A549 (cell line): ENCODE measurements around the gene RHOBTB1. TPM values are rescaled to one million over a fixed set of nuclear protein-coding genes. Genes with fewer than 3 reads are reported as not detected.

Source experiments
- ATAC-seq, 2 experiments: fragments of 200-7000 bp in 1 of 2; fragments of >200 bp in 1 of 2; cut with Nextera tagmentation in 1 of 2; cut with Tn5 transposase in 1 of 2; 3 replicates each; pipeline versions ENCODE4 v1.8.0 to v1.9.1; 2018 to 2020; ENCODE audit warnings: mild to moderate bottlenecking in 1 of 2, moderate library complexity in 1 of 2
- CTCF ChIA-PET: fragments of 300-600 bp; sonication (Branson Sonifier 250); formaldehyde crosslinking; extraction: SDS; loops from one replicate; lab custom pipeline; 2021; ENCODE audit warnings: antibody characterized with exemption, inconsistent platforms; lab: Yijun Ruan, JAX
- POLR2A ChIA-PET: fragments of 350-600 bp; formaldehyde crosslinking; extraction: SDS; loops from one replicate; lab custom pipeline; 2021; ENCODE audit warnings: antibody characterized with exemption, inconsistent platforms; lab: Yijun Ruan, JAX
- DNase-seq, 2 experiments: peaks; one replicate each; pipeline versions ENCODE4 v3.0.0 to v3.0.0-alpha.2; 2011 to 2016; ENCODE audit warnings: low read depth in 1 of 2, low spot score in 1 of 2
- FAIRE-seq: peaks from 2 replicates; lab custom pipeline; 2011; peaks lifted over from hg19 to GRCh38; lab: Jason Lieb, UNC
- H3K27ac ChIP-seq, 2 experiments: fragments of >200 bp; sonication (Bioruptor Twin); formaldehyde crosslinking; 3 replicates each; pipeline ENCODE4 v1.5.1; 2016 to 2017
- H3K4me1 ChIP-seq: fragments of >200 bp; sonication (Bioruptor Twin); formaldehyde crosslinking; 3 replicates; pipeline ENCODE4 v1.6.1; 2016
- H3K4me2 ChIP-seq: fragments of >200 bp; sonication (Bioruptor Twin); formaldehyde crosslinking; 3 replicates; pipeline ENCODE4 v1.6.1; 2016
- H3K4me3 ChIP-seq: fragments of >200 bp; sonication (Bioruptor Twin); formaldehyde crosslinking; 3 replicates; pipeline ENCODE4 v1.5.1; 2016
- H3K9me3 ChIP-seq: fragments of >200 bp; sonication (Bioruptor Twin); formaldehyde crosslinking; 3 replicates; pipeline ENCODE4 v1.6.1; 2016
- BHLHE40 ChIP-seq: IDR thresholded peaks from 2 replicates; pipeline ENCODE4 v1.6.1; 2012; ENCODE audit warnings: low read depth, low read length, inconsistent platforms
- CBX8 ChIP-seq: fragments of 200-600 bp; sonication (generic); IDR thresholded peaks from 2 replicates; pipeline ENCODE4 v1.6.1; 2016
- CHD2 ChIP-seq: fragments of 150-350 bp; IDR thresholded peaks from 2 replicates; pipeline ENCODE4 v1.6.1; 2014; ENCODE audit warnings: low read length; ENCODE audit not compliant: partially characterized antibody
- CHD4 ChIP-seq: fragments of 200-600 bp; sonication (generic); IDR thresholded peaks from 2 replicates; pipeline ENCODE4 v1.6.1; 2016; ENCODE audit warnings: antibody characterized with exemption, mild to moderate bottlenecking, borderline replicate concordance
- EP300 ChIP-seq, 2 experiments: fragments of >200 bp; sonication (Bioruptor Twin); formaldehyde crosslinking; IDR thresholded peaks; 2 replicates in 1 of 2; 3 replicates in 1 of 2; pipeline ENCODE4 v1.6.1; 2016 to 2017
- FOSB ChIP-seq: fragments of 250-450 bp; sonication (Bioruptor Pico); IDR thresholded peaks from 2 replicates; pipeline ENCODE4 v1.5.0; 2020; ENCODE audit warnings: mild to moderate bottlenecking, moderate library complexity
- FOXS1 ChIP-seq: fragments of 250-450 bp; sonication (Bioruptor Pico); IDR thresholded peaks from 2 replicates; pipeline ENCODE4 v1.5.0; 2020; ENCODE audit warnings: mild to moderate bottlenecking, moderate library complexity
- HEYL ChIP-seq: fragments of 250-450 bp; sonication (Bioruptor Pico); IDR thresholded peaks from 2 replicates; pipeline ENCODE4 v1.8.0; 2021; ENCODE audit warnings: mild to moderate bottlenecking, moderate library complexity
- HOXB5 ChIP-seq: fragments of 250-450 bp; sonication (Bioruptor Pico); IDR thresholded peaks from 2 replicates; pipeline ENCODE4 v1.5.0; 2020; ENCODE audit warnings: mild to moderate bottlenecking, moderate library complexity
- JUN ChIP-seq, 2 experiments: fragments of >200 bp; sonication (Bioruptor Twin); formaldehyde crosslinking; IDR thresholded peaks; 2 replicates in 1 of 2; 3 replicates in 1 of 2; pipeline ENCODE4 v1.6.1; 2016 to 2017
- JUNB ChIP-seq: fragments of >200 bp; sonication (Bioruptor Twin); formaldehyde crosslinking; IDR thresholded peaks from 2 replicates; pipeline ENCODE4 v1.6.1; 2016
- KDM5A ChIP-seq: fragments of 200-600 bp; sonication (generic); IDR thresholded peaks from 2 replicates; pipeline ENCODE4 v1.6.1; 2016; ENCODE audit warnings: antibody characterized with exemption, mild to moderate bottlenecking
- MAZ ChIP-seq: fragments of 150-350 bp; IDR thresholded peaks from 2 replicates; pipeline ENCODE4 v1.6.1; 2014; ENCODE audit warnings: antibody characterized with exemption, low read depth, low read length, borderline replicate concordance
- MYC ChIP-seq: IDR thresholded peaks from 2 replicates; pipeline ENCODE4 v1.6.1; 2012; ENCODE audit warnings: mild to moderate bottlenecking, inconsistent platforms, low read length, improper control_type of control experiment, borderline replicate concordance
- NR3C1 ChIP-seq: fragments of >200 bp; sonication (Bioruptor Twin); formaldehyde crosslinking; IDR thresholded peaks from 3 replicates; pipeline ENCODE4 v1.6.1; 2017
- PHF8 ChIP-seq: fragments of 200-600 bp; sonication (generic); IDR thresholded peaks from 2 replicates; pipeline ENCODE4 v1.6.1; 2016; ENCODE audit warnings: low read depth, mild to moderate bottlenecking, antibody characterized with exemption, moderate library complexity, borderline replicate concordance
- POLR2A ChIP-seq: IDR thresholded peaks from 2 replicates; pipeline ENCODE4 v1.6.1; 2012; ENCODE audit warnings: mild to moderate bottlenecking, low read length
- RAD21 ChIP-seq, 2 experiments: fragments of >200 bp in 1 of 2; sonication (Bioruptor Twin) in 1 of 2; formaldehyde crosslinking in 1 of 2; IDR thresholded peaks in 1 of 2; conservative IDR thresholded peaks in 1 of 2; 2 replicates in 1 of 2; 3 replicates in 1 of 2; pipeline ENCODE4 v1.6.1; 2012 to 2018; ENCODE audit warnings: inconsistent platforms in 1 of 2
- RCOR1 ChIP-seq: fragments of 150-350 bp; IDR thresholded peaks from 2 replicates; pipeline ENCODE4 v1.6.1; 2014; ENCODE audit warnings: antibody characterized with exemption, low read length, low read depth
- RFX5 ChIP-seq: fragments of 450-650 bp; IDR thresholded peaks from 2 replicates; pipeline ENCODE4 v1.7.1; 2014; ENCODE audit warnings: antibody characterized with exemption, mild to moderate bottlenecking, moderate library complexity
- TFCP2L1 ChIP-seq: fragments of 250-450 bp; sonication (Bioruptor Pico); IDR thresholded peaks from 2 replicates; pipeline ENCODE4 v1.5.0; 2021; ENCODE audit warnings: mild to moderate bottlenecking
- ZC3H11A ChIP-seq: fragments of 450-650 bp; IDR thresholded peaks from 2 replicates; pipeline ENCODE4 v1.6.1; 2014; ENCODE audit warnings: antibody characterized with exemption, mild to moderate bottlenecking
- ZFP36 ChIP-seq: fragments of 450-650 bp; IDR thresholded peaks from 2 replicates; pipeline ENCODE4 v1.6.1; 2014; ENCODE audit warnings: borderline replicate concordance; ENCODE audit not compliant: partially characterized antibody
- whole genome bisulfite sequencing: methylation state at CpG from one replicate; pipeline ENCODE4 v1.1.6; 2017; ENCODE audit errors: missing lambda C conversion rate; 5-methylcytosine and 5-hydroxymethylcytosine counted together
- polyA plus RNA-seq, 4 experiments: library from polyadenylated mRNA; depleted of rRNA in 3 of 4; stranded (reverse); fragments of >200 nt; fragmentation: RNase III in 1 of 4; extraction: RNeasy Plus Mini Kit Qiagen cat#74134 plus additional on column Dnase treatment in 1 of 4; gene quantifications; 2 replicates in 3 of 4; 3 replicates in 1 of 4; pipeline ENCODE4 v1.2.3, GENCODE V29; 2011 to 2017
- TF ChIP-seq, protein P1 (sequence below): fragments of >200 bp; sonication (Bioruptor Twin); formaldehyde crosslinking; IDR thresholded peaks from 3 replicates; pipeline ENCODE4 v1.6.1; 2016
- TF ChIP-seq, protein P2 (sequence below): fragments of >200 bp; sonication (Bioruptor Twin); formaldehyde crosslinking; IDR thresholded peaks from 3 replicates; pipeline ENCODE4 v1.5.1; 2016
- TF ChIP-seq, protein P3 (sequence below): fragments of 250-450 bp; sonication (Bioruptor Pico); IDR thresholded peaks from 2 replicates; pipeline ENCODE4 v1.5.0; 2021; ENCODE audit warnings: mild to moderate bottlenecking, moderate library complexity, borderline replicate concordance

The RHOBTB1 gene
- polyA plus RNA-seq, 2 of the 4 experiments (the other 2 are of a cell fraction): 6.6 to 24.7 TPM

- no peak for TF ChIP-seq RAD21 (conservative IDR thresholded peaks at IDR 0.05 in 1 of 2, IDR thresholded peaks at IDR 0.05 in 1 of 2)
- TF ChIP-seq MYC: no peak
- TF ChIP-seq HOXB5 (CRISPR knock-in tag): no peak
- TF ChIP-seq EP300 (IDR thresholded peaks at IDR 0.05): no peak
- no peak for TF ChIP-seq RCOR1
- no peak for TF ChIP-seq ZC3H11A
- TF ChIP-seq JUNB: no peak
- TF ChIP-seq, protein P1, sequence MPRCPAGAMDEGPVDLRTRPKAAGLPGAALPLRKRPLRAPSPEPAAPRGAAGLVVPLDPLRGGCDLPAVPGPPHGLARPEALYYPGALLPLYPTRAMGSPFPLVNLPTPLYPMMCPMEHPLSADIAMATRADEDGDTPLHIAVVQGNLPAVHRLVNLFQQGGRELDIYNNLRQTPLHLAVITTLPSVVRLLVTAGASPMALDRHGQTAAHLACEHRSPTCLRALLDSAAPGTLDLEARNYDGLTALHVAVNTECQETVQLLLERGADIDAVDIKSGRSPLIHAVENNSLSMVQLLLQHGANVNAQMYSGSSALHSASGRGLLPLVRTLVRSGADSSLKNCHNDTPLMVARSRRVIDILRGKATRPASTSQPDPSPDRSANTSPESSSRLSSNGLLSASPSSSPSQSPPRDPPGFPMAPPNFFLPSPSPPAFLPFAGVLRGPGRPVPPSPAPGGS: no peak
- no peak for TF ChIP-seq KDM5A
- no peak for TF ChIP-seq HEYL (CRISPR knock-in tag)
- TF ChIP-seq TFCP2L1 (CRISPR knock-in tag): no peak
- no peak for TF ChIP-seq ZFP36
- no peak for TF ChIP-seq CHD2
- no peak for TF ChIP-seq BHLHE40
- no peak for TF ChIP-seq FOSB (CRISPR knock-in tag)
- no peak for TF ChIP-seq MAZ
- TF ChIP-seq JUN (IDR thresholded peaks at IDR 0.05): no peak
- POLR2A ChIA-PET: interaction anchor here (1.3 kb wide), 1 partner anchor 9 kb away, joined by 3 read pairs; no protein-coding TSS in a partner anchor
- WGBS: 86% methylated on average over 3 of the region's 3 CpGs
Observed at GRCh38 chr10:60952067-60952845, 8.3 kb upstream of the RHOBTB1 start.

DNA sequence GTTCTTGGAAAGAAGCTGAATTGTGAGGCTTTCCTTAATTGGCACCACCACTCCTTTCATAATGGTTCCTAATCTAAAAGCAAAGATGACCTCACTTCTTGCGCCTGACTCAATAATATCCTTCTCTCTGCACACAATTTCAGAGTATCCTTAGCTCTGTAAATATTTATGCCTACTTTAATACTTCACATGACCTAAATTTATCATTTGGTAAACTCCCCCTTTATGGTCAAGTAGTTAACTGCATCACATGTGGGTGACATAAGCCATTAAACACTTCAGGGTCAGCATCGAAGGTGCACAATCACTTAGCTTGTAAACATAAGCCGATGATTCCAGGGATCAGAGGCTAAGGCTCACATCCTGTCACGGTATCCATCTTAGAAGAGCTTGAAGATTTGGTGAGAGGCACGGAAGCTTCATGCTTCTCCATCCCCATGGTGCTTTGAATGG, 7.3 kb upstream of the RHOBTB1 start:
- Histone ChIP-seq H3K4me1 (peaks cover 12% of the 10 kb centered on the region), H3K9me3 (no peaks in the 10 kb centered on the region), H3K4me3 (no peak overlapping the region), H3K4me2 (no peak overlapping the region), H3K27ac (no peak overlapping the region; a peak in 1 of 6 replicates)
- no peak for DNase-seq
- ATAC-seq: no peak
- CTCF ChIA-PET: interaction anchor here (0.9 to 2.0 kb wide), 4 partner anchors 9 to 135 kb away, joined by 4 to 8 read pairs (median 6); no protein-coding TSS in a partner anchor
- POLR2A ChIA-PET: no interaction called here
- TF ChIP-seq PHF8: no peak
- TF ChIP-seq TFCP2L1 (CRISPR knock-in tag): no peak
- TF ChIP-seq, protein P2, sequence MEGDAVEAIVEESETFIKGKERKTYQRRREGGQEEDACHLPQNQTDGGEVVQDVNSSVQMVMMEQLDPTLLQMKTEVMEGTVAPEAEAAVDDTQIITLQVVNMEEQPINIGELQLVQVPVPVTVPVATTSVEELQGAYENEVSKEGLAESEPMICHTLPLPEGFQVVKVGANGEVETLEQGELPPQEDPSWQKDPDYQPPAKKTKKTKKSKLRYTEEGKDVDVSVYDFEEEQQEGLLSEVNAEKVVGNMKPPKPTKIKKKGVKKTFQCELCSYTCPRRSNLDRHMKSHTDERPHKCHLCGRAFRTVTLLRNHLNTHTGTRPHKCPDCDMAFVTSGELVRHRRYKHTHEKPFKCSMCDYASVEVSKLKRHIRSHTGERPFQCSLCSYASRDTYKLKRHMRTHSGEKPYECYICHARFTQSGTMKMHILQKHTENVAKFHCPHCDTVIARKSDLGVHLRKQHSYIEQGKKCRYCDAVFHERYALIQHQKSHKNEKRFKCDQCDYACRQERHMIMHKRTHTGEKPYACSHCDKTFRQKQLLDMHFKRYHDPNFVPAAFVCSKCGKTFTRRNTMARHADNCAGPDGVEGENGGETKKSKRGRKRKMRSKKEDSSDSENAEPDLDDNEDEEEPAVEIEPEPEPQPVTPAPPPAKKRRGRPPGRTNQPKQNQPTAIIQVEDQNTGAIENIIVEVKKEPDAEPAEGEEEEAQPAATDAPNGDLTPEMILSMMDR: no peak
- TF ChIP-seq, protein P3, sequence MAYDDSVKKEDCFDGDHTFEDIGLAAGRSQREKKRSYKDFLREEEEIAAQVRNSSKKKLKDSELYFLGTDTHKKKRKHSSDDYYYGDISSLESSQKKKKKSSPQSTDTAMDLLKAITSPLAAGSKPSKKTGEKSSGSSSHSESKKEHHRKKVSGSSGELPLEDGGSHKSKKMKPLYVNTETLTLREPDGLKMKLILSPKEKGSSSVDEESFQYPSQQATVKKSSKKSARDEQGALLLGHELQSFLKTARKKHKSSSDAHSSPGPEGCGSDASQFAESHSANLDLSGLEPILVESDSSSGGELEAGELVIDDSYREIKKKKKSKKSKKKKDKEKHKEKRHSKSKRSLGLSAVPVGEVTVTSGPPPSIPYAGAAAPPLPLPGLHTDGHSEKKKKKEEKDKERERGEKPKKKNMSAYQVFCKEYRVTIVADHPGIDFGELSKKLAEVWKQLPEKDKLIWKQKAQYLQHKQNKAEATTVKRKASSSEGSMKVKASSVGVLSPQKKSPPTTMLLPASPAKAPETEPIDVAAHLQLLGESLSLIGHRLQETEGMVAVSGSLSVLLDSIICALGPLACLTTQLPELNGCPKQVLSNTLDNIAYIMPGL: no peak
- no peak for TF ChIP-seq NR3C1
- TF ChIP-seq FOXS1 (CRISPR knock-in tag): no peak
- TF ChIP-seq POLR2A: no peak
- no peak for TF ChIP-seq CHD4
- TF ChIP-seq RFX5: no peak
- no peak for TF ChIP-seq CBX8
- TF ChIP-seq FOSB (CRISPR knock-in tag): no peak
- TF ChIP-seq BHLHE40: no peak
- FAIRE-seq: no peak
- 68% methylated on average over 5 of the region's 5 CpGs for WGBS

More at GRCh38 chr10:60952067-60952845, 8.3 kb upstream of the RHOBTB1 start:
- no peak overlapping the region; a peak in 1 of 6 replicates for H3K27ac ChIP-seq
- ATAC-seq: no peak
- FAIRE-seq: no peak
- H3K4me2 ChIP-seq: no peak overlapping the region
- no peak overlapping the region for H3K4me3 ChIP-seq
- CTCF ChIA-PET: interaction anchor here (1.0 to 2.0 kb wide), 4 partner anchors 8 to 12 kb away, joined by 3 to 8 read pairs (median 5); no protein-coding TSS in a partner anchor
- DNase-seq: no peak
- peaks cover 21% of the 10 kb centered on the region for H3K4me1 ChIP-seq
- no peaks in the 10 kb centered on the region for H3K9me3 ChIP-seq
